ENCODE measurements around the gene RUFY4.
"Not testable (repeated sequence)": the region's sequence is repeated elsewhere in the genome, so short reads cannot be mapped to it uniquely, and the experiment has no call there.

Gene RUFY4

DNA sequence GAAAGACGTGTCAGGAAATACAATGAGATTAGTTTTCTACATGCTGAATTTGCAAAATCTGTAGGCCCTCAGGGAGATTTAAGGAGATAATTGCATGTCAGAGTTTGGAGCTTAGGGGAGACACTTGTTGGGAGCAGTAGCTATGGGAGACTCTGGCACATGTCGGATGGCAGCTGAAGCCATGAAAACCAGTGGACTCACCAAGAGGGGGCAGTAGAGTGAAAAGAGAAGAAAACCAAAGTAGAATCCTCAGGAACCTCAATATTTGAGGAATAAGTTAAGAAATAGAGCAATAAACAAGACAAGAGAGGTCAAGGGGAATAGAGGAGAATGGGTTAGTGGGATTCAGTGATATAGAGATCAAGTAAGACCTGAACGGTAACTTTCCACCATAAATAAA lies 24.8 kb downstream of the RUFY4 start:
- no peak for DNase-seq

DNA sequence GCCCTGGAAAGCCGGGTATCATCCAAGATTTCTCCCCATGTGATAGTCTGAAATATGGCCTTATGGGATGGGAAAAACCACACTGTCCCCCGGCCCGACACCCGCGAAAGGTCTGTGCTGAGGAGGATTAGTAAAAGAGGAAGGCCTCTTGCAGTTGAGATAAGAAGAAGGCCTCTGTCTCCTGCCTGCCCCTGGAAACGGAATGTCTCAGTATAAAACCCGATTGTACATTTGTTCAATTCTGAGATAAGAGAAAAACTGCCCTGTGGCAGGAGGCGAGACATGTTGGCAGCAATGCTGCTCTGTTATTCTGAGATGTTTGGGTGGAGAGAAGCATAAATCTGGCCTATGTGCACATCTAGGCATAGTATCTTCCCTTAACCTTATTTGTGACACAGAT lies 26.8 kb downstream of the RUFY4 start:
- no peak for DNase-seq

DNA sequence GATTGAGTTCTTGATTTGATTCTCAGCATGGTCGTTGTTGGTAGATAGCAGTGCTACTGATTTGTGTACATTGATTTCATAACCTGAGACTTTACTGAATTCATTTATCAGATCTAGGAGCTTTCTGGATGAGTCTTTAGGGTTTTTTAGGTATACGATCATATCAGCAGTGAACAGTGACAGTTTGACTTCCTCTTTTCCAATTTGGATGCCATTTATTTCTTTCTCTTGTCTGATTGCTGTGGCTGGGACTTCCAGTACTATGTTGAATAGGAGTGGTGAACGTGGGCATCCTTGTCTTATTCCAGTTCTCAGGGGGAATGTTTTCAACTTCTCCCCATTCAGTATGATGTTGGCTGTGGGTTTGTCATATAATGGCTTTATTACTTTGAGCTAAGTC lies 28.9 kb downstream of the RUFY4 start:
- no peak for DNase-seq

DNA sequence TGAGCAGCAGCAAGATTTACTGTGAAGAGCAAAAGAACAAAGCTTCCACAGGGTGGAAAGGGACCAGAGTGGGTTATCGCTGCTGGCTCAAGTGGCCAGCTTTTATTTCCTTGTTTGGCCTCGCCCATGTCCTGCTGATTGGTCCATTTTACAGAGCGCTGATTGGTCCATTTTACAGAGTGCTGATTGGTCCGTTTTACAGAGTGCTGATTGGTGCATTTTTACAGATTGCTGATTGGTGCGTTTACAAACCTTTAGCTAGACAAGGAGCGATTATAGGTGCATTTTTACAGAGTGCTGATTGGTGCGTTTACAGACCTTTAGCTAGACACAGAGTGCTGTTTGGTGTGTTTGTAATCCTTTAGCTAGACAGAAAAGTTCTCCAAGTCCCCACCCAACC lies 39.8 kb downstream of the RUFY4 start:
- DNase-seq, result not testable (repeated sequence)

DNA sequence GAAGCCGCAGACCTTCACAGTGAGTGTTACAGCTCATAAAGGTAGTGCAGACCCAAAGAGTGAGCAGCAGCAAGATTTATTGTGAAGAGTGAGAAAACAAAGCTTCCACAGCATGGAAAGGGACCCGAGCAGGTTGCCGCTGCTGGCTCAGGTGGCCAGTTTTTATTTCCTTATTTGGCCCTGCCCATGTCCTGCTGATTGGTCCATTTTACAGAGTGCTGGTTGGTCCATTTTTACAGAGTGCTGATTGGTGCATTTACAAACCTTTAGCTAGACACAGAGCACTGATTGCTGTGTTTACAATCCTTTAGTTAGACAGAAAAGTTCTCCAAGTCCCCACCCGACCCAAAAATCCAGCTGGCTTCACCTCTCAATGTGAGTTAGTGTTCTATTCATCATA lies 52.7 kb downstream of the RUFY4 start:
- not testable (repeated sequence) for DNase-seq

DNA sequence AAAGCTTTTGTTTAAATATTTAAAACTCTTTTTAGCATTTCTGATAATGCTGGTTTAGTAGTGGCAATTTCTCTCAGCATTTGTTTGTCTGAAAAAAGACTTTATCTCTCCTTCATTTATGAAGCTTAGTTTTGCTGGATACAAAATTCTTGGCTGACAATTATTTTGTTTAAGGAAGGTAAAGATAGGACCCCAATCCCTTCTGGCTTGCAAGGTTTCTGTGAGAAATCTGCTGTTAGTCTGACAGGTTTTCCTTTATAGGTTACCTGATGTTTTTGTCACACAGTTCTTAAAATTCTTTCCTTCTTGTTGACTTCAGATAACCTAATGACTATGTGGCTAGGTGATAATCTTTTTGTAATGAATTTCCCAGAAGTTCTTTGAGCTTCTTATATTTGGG lies 53.2 kb downstream of the RUFY4 start:
- DNase-seq, result not testable (repeated sequence)

DNA sequence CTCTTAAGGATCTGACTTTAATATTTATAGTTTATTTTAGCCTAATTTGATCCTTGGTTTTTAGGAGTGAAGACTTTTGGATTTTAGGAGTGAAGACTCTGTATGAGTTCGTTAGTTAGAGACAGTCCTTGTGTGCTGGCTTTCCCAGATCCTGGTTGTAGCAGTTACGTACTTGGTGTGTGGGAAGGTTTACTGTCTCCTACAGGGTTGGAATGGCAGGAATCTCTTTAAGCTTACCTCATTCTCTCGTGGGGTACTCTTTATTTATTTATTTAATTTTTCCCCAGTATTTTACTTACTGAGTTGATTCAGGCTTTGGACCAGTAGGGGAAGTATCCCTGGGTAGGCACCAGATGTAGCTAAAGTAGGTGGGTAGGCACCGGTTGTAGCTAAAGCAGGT lies 54.9 kb downstream of the RUFY4 start:
- DNase-seq, result no peak

DNA sequence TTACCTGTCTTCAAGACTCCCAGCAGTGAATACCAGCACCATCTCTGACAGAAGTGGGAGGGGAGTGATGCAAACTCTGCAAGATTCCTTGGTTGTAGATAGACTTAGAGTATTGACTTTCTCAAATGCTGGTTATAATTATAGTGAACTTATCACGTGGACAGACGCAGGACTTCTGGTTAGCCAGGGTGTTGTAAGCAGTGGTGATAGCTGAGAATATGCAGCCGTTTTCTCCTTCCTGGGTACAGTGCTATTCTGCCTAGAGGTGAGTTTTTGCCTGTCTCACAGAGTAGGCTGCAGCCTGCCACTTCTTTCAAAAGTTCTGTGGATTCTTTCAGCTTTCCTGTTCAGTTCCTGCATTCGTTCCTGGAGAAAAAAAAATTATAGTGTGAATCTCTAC lies 56.0 kb downstream of the RUFY4 start:
- DNase-seq, result no peak

DNA sequence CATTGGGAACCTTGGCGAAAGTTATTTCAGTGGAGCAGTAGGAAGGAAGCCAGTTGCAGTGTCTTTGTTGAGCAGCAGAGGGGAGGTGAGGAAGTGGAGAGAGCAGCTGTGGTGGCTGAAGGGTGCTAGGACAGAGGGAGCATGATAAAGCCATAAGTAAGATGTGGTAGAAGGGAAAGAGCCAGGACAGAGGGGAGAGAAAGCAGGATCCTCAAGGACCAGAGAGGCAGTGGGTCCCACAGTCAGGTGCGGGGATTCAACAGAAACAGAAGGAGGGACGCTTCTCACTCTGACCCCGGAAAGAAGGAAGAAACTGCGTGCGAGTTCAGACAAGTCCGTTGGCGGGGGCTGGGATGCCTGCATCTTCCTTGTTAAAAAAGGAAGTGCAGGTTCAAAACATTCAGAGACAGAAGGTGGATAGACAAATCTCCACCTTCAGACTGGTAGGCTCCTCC lies 56.6 kb downstream of the RUFY4 start, which contains the start of gene CXCR2:
Gene CXCR2, plus strand, starts transcription at position 403 of the 455 bp plus-strand sequence. CDS start 8,774 bp downstream, outside the sequence.
- no peak for DNase-seq

DNA sequence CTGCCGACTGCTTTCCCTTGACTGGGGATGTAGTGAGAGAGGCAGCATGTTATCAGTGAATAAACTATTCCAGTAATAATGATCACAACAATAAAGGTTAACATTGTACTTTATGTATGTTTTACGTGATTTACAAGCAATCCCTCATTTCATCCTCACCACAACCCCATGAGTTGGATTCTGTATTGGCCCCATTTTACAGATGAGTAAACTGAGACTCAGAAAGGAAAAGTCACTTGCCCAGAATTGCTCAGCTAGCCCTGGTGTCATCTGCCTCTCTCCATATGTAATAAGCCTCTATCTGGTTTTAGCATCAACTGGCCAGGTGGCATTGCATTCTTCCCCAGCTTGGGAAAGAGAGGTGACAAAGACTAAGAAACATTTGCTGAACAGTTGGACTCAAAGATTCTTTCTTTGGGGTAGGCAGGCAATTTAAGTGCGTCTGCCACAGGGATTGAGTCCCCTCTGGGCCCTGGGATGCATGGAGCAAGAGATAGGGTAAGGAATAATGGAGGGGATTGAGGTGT lies 58.9 kb downstream of the RUFY4 start:
- no peak for DNase-seq

DNA sequence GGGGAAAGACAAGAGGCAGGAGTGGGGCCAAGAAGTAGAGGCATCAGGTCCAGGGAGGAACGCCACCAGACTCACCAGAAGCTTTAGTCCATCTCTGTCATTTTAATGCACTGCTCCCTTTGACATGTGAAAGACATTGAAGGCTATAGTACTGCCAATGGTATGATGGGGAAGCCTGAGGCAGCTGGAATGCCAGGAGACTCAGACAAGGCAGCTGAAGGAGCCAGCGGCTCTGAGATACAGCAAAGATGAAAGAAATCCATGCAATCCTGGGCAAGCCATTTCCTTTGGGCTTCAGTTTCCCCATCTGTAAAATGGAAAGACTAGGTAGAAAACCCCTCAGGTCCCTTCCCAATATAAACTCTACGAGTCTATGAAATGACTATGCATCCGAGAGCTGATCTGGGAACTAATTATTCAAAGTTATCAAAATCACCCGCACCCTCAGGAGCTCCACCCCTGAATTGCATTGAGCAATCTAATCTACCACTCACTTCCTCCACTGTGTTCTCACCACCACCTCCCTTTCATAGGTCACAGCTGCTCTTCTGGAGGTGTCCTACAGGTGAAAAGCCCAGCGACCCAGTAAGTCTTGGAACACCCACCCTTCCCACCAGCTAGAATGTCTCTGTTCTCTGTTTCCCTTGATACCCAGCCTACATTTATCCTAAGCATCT lies 59.9 kb downstream of the RUFY4 start:
- DNase-seq, result no peak

DNA sequence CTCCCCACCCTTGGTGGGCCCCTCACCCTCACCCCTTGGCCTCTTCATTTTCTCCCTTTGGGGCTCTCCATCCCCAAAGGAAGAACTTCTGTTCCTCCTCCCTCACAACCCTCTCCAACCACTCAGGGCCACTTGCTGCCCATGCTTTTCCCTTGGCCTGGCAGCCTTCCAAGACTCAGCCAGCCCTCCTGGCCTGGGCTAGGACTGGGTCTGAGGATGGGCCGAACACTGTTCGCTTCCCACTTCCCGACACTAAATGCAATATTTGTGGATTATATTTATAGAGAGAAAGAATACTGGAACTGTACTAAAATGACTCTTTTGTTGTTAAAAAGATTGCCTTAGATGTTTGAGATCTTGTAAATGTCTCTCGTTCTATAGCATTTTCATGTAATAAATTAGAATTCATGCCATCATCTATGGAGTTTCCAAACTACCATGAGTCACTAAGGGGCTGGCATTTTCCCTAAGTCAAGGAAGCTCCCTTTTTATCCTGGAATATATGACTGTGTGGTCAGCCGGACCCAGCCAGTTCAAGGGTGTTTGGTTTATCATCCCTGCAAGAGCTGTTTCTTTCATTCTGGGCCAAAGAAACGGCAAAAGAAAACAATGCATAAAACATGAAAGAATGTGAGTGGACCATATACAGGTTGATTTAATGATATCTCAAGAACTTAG lies 60.5 kb downstream of the RUFY4 start:
- no peak for DNase-seq

DNA sequence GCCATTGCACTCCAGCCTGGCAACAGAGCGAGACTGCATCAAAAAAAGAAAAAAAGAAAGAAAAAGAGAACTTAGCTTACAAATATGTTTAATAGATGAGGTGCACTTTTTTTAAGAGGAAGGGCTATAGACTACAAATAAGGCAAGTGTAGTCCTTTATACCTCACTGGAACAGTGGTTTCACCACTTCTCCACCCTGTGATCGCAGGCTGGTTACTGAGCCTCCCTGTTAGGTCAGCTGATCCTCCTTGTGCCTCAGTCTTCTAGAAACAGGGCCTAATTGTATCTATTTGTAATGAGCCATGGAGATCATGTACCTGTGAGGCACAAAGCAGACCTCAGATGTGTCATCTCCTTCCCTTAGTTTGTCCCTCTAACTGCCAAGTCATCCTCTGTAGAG lies 61.3 kb downstream of the RUFY4 start:
- no peak for DNase-seq

DNA sequence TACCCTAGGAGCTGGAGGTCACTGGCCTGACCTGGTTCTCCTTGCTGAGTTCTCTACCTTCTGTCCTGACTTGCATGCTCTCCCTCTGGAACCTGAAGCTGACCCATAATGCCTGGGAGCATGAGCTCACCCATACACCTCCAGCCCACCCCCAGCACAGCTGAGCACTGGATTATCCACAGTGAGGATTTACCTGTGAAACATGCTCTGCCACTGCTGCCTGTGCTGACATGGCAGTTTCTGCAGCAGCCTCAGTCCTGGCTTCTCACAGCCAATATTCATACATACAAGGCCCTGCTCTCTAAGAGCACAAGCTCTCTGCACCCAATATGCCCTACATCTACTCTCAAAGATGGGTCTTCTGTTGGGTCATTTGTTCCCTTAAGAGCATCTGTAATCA lies 61.8 kb downstream of the RUFY4 start:
- DNase-seq, result no peak

DNA sequence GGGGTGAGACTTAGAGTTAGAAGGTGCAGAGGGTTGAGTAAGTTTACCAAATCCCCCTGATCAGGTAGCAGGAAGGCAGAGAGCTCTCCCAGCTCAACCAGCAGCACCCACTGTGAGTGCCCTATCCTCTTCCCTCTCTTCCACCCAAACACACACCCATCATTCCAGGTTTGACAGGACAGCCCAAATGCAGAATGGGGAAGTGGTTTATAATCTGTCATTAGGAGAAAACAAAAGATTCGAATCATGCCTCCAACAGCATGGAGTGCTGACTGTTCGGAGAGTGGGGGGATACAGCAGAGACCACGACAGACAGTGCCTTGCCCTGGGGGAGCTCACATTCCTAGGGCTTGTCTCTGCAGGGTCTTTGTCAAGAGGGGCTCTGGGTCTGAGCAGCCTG lies 68.5 kb downstream of the RUFY4 start:
- DNase-seq, result no peak

DNA sequence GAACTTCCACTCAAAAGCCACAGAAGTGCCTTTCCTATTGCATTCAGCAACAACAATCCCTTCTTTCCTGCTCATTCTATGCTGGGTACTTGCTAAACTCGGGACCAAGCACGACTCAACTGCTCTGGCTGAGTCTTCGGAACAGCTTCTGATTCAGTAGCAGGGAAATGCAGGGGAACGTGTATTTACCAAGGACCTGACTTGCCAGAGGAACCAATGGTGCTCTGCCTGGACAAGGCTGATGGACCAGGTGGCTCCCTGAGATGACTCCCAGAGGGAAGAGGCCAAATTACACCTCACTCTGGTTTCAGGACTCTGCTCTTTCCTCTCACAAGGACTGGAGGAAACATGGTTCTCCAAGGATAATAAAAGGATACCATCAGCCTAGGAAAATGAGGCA lies 69.0 kb downstream of the RUFY4 start:
- DNase-seq, result no peak
